Mucosa of stomach (tissue), 1 donor: ENCODE measurements around the gene HHIPL1.
A peak's percentile ranks its signal among the peaks of the same experiment; 100 is the strongest.

Experiments
- H3K27me3 ChIP-seq: one replicate; pipeline ENCODE4 v1.7.0; 2013; ENCODE audit warnings: mild to moderate bottlenecking, low read length; ENCODE audit not compliant: control insufficient read depth, insufficient read depth
- H3K36me3 ChIP-seq: one replicate; pipeline ENCODE4 v1.7.0; 2013; ENCODE audit warnings: low read length; ENCODE audit not compliant: control insufficient read depth, insufficient read depth
- H3K4me1 ChIP-seq: one replicate; pipeline ENCODE4 v1.7.0; 2013; ENCODE audit warnings: mild to moderate bottlenecking, low read length; ENCODE audit not compliant: control insufficient read depth, insufficient read depth
- H3K4me3 ChIP-seq: one replicate; pipeline ENCODE4 v1.7.0; 2013; ENCODE audit warnings: low read length
- H3K9ac ChIP-seq: one replicate; pipeline ENCODE4 v1.7.0; 2013; ENCODE audit warnings: mild to moderate bottlenecking, low read length, moderate library complexity
- H3K9me3 ChIP-seq: one replicate; pipeline ENCODE4 v1.7.0; 2013; ENCODE audit warnings: mild to moderate bottlenecking, low read length, moderate library complexity; ENCODE audit not compliant: control insufficient read depth
- donor health status: Pancreatic carcinoma.

The HHIPL1 gene

DNA sequence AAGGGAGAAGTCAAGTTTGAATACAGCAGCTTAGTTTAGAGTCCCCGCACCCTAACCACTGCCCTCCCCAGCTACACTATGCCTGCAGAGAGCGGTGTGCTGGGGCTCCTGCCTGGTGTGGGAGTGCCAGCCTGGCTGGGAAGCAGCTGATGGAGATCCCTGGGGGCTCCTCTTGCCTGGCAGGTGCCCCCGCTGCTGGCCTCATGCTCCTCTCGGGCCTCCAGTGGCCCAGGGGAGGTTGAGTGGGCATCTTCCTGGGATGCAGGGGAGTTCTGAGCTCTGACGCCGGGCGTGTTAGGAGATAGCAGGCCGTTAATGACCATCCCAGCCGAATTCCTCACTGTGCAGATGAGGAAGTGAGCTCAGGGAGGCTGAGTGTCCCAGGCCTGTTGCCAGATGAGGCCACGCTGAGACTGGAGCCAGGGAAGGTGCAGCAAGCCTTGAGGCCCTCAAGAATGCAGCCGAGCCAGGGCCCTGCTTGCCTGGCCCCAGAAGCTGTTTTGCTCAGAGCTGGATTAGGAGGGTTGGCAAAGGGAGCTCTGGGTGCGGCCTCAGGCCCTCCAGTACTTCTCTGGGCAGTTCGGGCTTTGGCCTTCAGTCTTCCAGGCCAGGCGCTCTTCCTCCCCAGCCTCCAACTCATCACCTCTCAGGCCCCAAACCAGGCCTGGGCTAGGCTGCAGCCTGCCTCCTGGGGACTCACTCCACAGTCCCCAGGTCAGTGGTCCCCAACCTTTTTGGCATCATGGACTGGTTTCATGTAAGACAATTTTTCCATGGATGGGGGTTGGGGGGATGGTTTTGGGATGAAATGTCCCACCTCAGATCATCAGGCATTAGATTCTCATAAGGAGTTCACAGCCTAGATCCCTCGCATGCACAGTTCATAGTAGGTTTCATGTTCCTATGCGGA lies 32.6 kb downstream of the HHIPL1 start:
- Histone ChIP-seq H3K9ac (no peak overlapping the region), H3K4me1 (no peaks in the 10 kb centered on the region), H3K4me3 (no peak overlapping the region), H3K27me3 (peaks cover 16% of the 10 kb centered on the region), H3K36me3 (no peaks in the 10 kb centered on the region), H3K9me3 (no peaks in the 10 kb centered on the region)

DNA sequence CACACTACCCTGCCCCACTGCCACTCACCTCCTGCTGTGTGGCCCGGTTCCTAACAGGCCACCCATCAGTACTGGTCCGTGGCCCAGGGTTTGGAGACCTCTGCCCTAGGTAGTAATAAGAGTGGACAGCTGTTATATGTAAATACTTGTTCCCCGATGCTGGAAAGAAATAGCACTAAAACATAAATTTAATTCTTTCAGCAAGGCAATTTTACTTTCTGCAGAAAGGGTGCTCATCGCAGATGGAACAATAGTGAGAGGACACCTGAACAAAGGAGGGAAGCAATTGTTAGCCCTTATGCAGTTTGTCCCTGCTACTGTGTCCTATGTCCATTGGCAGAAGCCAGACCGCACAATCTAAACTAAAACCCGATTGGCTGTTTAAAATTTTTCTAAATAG lies 33.3 kb downstream of the HHIPL1 start:
- H3K4me3 ChIP-seq: no peak overlapping the region
- no peak overlapping the region for H3K9ac ChIP-seq
- no peaks in the 10 kb centered on the region for H3K36me3 ChIP-seq
- H3K9me3 ChIP-seq: no peaks in the 10 kb centered on the region
- H3K4me1 ChIP-seq: peaks cover 6% of the 10 kb centered on the region
- H3K27me3 ChIP-seq: peaks cover 20% of the 10 kb centered on the region

DNA sequence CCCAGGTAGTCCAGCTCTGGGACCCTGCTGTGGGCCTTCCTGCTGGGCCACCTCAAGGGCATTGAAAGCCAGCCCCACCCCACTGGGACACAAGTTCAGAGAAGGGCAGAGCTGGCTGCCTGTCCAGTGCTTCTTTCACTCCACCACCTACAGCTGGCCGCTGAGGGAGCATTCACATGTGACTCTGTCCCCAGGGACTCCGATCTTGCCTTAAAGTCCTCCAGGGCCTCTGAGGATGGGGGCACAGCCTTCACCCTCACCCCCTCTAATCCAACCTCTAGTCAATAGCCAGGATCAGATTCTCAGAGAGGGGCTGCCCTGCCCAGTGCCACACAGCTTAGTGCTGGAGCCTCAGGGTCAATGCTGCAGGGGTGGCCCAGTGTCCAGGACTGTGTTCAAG lies 34.2 kb downstream of the HHIPL1 start:
- Histone ChIP-seq H3K36me3 (no peaks in the 10 kb centered on the region), H3K9me3 (no peaks in the 10 kb centered on the region), H3K27me3 (peaks cover 20% of the 10 kb centered on the region), H3K4me3 (no peak overlapping the region), H3K4me1 (peaks cover 10% of the 10 kb centered on the region), H3K9ac (no peak overlapping the region)

DNA sequence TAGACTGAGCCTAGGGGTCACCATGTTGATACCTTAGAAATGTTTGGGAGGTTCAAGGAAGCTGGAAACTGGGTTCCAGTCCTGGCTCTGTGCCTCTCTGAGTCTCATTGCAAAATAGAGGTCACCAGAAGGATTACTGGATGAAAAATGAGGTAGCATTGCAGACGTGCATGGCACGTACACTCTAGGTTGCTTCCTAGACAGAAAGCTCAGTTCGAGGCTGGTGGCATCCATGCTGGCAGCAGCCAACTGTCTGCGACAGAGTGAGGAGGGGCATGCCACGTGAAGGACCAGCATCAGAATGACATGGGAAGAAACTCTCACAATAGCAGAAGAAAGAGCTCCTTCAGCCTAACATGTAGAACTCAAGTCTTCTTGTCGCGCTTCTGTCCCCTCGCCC lies 34.6 kb downstream of the HHIPL1 start:
- H3K9ac ChIP-seq: no peak overlapping the region
- H3K36me3 ChIP-seq: no peaks in the 10 kb centered on the region
- H3K27me3 ChIP-seq: peaks cover 22% of the 10 kb centered on the region
- no peaks in the 10 kb centered on the region for H3K9me3 ChIP-seq
- H3K4me1 ChIP-seq: peaks cover 12% of the 10 kb centered on the region
- no peak overlapping the region for H3K4me3 ChIP-seq

DNA sequence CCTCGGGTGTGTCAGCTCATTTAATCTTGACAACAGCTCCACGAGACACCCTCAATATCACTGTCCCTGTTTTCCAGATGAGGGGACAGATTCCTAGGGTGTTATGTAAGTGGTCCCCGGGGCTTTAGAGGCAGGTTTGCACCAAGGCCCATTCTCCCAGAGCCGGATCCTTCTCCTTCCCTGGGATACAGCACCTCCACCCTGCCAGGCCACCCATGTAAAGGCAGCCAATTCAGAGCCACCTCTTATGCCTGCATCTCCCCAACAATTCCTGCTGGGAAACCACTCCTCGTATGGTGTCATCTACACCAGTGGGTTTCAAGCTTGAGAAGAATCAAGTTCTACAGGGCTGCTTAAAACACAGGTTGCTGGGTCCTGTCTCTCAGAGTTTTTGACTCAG lies 35.1 kb downstream of the HHIPL1 start:
- Histone ChIP-seq H3K36me3 (no peaks in the 10 kb centered on the region), H3K27me3 (peaks cover 25% of the 10 kb centered on the region), H3K4me3 (no peak overlapping the region), H3K4me1 (peaks cover 15% of the 10 kb centered on the region), H3K9ac (no peak overlapping the region), H3K9me3 (no peaks in the 10 kb centered on the region)

DNA sequence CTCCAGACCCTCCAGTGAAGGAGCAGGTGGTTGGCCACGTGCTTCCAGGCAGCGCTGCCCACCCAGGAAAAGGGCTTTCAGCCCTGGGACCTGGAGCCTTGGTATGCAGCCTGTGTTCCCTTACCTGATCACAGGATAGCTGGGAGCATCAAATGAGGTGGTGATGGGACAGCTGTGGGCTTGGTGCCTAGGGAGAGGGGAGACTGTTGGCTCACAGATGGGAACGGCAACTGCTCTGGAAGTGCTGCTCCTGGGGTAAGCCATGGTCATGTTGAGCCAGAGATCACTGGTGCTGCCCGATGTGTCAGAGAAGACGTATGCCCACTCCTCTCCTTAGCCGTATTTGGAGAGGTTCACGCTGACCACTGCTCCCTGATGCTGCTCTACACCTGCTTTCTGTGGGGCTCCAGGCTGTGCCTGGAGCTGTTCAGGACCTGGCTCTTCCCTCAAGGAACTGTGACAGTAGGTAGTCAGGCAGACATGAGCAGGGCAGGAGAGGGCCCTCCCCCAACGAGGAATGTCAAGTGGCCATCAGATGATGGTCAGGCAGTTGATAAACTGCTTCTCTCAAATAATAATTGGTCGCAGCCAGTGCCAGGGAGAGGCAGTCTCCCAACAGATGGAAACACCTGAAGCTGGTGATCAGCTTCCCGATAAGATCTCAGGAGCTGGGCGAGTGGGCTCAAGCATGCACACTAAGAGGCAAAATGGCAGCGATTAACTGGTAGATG lies 36.3 kb downstream of the HHIPL1 start:
- Histone ChIP-seq H3K4me1 (peaks cover 15% of the 10 kb centered on the region), H3K4me3 (no peak overlapping the region), H3K36me3 (no peaks in the 10 kb centered on the region), H3K9me3 (no peaks in the 10 kb centered on the region), H3K27me3 (peaks cover 22% of the 10 kb centered on the region), H3K9ac (no peak overlapping the region)

DNA sequence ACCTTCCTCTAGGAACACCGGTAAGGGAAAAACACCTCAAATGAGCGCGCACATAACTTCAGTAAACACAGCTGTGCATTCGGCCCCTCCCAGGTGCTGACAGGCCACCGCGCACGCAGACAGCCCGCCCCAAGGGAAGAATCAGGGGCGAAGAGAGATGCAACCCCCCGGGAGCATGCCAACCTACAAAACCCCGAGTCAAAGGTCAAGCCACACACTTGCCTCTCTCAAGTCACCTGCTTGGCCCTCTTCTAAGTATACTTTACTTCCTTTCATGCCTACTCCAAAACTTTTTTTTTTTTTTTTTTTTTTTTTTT lies 36.9 kb downstream of the HHIPL1 start:
- Histone ChIP-seq H3K4me3 (no peak overlapping the region), H3K4me1 (peaks cover 15% of the 10 kb centered on the region), H3K9ac (no peak overlapping the region), H3K27me3 (peaks cover 25% of the 10 kb centered on the region), H3K9me3 (no peaks in the 10 kb centered on the region), H3K36me3 (no peaks in the 10 kb centered on the region)

DNA sequence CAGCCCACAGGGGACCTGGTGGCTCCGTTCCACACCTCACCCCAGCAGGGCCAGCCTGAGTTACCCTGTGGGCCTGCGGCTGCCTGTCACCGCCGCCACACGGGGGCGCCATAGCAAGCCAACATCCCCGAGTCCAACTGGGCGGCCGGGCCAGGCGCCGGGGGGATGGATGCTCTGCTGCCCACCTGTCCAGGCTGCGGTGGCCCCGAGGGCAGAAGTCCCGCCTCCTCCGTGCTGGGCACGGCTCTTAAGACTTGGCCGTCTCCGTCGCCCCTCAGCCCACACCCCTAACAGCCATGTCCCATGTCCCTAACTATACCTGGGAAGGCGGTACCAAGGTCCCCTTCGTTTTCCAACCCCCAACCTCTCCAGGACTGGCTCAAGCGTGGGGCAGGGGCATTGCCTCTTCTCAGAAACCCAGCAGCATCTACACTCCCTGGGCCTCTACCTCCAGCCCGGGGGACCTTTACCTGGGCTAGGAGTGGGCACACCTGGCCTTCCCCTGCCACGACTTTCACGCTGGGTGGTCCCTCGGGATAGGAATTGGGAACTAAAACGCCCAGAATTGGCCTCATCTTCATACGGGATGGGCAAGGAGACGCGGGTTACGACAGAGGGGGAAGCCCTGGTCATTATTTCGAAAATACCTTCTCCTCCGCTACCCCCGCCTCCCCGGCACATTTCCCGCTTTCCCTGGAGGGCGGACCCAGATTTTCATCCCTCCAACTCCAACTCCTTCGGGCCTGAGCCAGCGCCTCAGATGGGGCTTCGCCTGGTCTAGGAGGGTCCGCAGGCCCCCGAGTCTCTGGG lies 38.1 kb downstream of the HHIPL1 start:
- H3K36me3 ChIP-seq: no peaks in the 10 kb centered on the region
- peaks cover 33% of the 10 kb centered on the region for H3K27me3 ChIP-seq
- H3K9me3 ChIP-seq: no peaks in the 10 kb centered on the region
- H3K9ac ChIP-seq: peak overlapping the region; percentile 80
- peaks cover 15% of the 10 kb centered on the region for H3K4me1 ChIP-seq
- H3K4me3 ChIP-seq: peak overlapping the region; percentile 82

DNA sequence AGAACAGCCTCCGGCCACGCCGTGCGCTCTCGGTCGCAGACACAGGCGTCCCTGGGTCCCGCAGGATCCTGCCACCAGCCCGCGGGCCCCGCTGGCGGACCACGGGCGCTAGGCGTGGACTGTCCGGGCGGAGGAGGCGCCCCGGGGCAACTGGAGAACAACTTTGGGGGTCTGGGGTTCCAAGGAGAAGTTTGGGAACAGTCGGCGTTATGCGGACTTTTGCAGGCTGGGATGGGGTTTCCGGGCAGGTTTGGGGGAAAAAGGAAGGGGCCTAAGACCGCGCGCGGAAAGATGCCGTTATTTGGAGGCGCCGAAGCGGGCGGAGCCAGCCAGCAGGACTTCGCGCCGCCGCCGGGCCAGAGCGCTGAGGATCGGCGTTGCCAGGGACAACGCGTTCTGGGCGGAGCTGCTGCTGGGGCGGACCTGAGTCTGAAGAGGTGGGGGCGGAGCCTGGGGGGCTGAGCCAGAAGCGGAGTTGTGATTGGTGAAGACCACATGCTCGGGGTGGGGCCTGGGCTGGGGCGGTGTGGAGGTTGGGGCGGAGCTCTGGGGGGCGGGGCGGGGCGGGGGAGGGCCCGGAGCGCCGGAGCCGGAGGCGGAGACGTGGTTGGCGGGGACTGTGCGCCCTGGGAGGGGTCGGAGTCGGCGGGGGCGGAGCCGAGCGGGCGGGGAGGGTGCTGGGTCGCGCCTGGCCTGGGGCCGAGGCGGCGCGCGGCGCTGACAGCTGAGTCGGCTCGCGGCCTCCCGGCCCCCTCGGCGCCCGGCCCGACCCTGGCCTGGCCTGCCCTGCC lies 38.9 kb downstream of the HHIPL1 start, which contains the start of gene CYP46A1:
TSS of gene CYP46A1 (plus strand) at position 680 of the 791 bp plus-strand sequence. CDS start 120 bp downstream, outside the sequence.
- peak within 1 kb of the TSS; percentile 82 for H3K4me3 ChIP-seq

DNA sequence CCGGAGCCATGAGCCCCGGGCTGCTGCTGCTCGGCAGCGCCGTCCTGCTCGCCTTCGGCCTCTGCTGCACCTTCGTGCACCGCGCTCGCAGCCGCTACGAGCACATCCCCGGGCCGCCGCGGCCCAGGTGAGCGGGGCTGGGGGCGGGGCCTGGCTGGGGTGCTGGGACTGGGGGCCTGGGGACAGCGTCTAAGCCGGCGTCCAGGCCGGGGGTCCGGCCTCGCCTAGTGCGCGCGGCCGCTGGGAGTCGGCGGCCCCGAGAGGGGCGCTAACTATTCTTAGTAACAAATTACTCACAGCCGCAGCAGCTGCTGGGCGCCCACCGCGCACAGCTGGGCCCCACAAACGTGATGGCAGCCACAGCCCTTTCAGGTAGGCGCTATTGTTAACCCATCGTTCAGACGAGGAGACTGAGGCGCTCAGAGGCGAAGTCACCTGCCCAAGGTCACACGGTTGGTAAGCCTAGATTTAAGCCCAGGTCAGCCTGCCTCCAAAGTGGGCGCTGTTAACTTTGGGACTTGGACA lies 39.5 kb downstream of the HHIPL1 start:
- Histone ChIP-seq H3K27me3 (peaks cover 33% of the 10 kb centered on the region), H3K36me3 (no peaks in the 10 kb centered on the region), H3K4me3 (peak overlapping the region; percentile 46), H3K4me1 (peaks cover 15% of the 10 kb centered on the region), H3K9ac (no peak overlapping the region), H3K9me3 (no peaks in the 10 kb centered on the region)

More for the DNA sequence above, 38.9 kb downstream of the HHIPL1 start, which contains the start of gene CYP46A1:
- H3K9ac ChIP-seq: peak within 1 kb of the TSS; percentile 80
- H3K27me3 ChIP-seq: peaks cover 33% of the 10 kb centered on the region
- H3K36me3 ChIP-seq: no peaks in the 10 kb centered on the region
- H3K4me1 ChIP-seq: peaks cover 15% of the 10 kb centered on the region
- no peaks in the 10 kb centered on the region for H3K9me3 ChIP-seq

DNA sequence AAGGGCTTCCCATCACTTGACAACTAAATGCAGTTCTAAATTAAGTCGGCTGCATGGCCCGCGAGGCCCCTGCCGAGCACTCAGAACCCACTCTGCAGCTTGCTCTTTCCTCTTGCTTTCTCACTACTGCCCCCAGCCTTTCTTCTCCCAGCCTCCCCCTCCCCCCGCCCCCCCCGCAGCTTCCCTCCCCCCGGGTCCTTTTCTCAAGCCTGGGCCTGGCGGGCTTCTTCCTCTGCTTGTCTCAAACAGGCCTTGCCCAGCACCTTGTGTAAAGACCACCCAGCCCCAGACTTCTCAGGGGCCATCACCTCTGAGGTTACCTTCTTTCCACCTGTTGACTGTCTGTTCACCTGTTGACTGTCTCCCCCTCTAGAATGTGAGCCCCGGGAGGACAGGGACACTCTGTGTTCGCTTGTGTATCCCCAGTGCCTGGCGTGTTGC lies 40.2 kb downstream of the HHIPL1 start:
- Histone ChIP-seq H3K27me3 (peaks cover 33% of the 10 kb centered on the region), H3K9me3 (no peaks in the 10 kb centered on the region), H3K36me3 (no peaks in the 10 kb centered on the region), H3K4me3 (no peak overlapping the region), H3K9ac (no peak overlapping the region), H3K4me1 (peaks cover 15% of the 10 kb centered on the region)
